Measurements from ENCODE around the gene RAB19. TPM values are rescaled to one million over a fixed set of nuclear protein-coding genes. Genes with fewer than 3 reads are reported as not detected.

The RAB19 gene
- total and polyA plus RNA-seq, 9 of the 15 experiments (the other 6 are each of a cell fraction or from before 2014, with no cell fraction given) = not detected

DNA sequence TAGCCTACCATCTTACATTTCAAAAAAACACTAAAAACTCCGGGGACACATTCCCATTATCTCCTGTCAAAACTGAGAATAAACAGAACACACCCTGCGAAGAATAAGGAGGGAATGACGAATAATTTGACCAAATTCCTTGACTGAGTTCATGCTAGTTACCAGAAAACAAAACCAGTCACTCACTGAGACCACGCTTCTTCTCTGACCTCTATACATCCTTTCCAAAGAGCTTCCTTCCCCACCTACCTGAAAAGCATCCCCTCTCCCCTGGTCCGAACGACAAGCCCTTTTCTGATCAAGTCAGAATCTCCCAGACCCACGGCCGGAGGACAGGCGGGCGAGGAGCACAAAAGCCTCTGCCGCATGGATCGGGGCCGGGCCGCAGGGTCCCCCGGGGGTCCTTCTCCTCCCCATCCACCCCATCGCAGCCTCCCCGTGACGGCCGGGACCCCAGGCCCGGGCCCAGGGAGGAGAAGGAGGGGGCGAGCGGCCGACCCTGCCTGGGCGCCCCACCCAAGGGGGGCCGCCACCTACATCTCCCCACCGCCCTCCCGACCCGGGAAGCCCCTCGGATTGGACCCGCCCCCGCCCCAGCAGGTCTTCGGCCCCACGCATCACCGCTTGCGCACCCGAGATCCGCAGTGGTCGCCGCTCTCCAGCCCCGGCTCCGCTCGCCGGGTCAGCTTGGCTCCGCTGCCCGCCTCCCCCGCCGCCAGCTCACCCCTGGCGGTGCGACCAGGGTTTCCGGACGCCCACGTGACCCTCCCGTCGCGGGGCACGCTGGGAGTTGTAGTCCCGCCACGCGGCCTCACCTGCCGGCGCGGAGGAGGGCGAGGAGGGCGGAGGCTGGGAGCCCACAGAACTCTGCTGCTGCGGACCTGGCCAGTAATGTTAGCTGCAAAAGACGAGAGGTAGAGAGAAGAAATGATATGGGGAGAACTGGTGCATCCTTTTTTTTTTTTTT is 5.8 kb upstream of the RAB19 start, which contains the start of gene SLC37A3 (continued):
- TF ChIP-seq HNRNPL (IDR thresholded peaks at IDR 0.05; ENCODE audit: low read depth, low read length) = peak; percentile 84
- no peak for TF ChIP-seq BRCA1 (IDR thresholded peaks at IDR 0.05)
- TF ChIP-seq BRCA1 (CRISPR knock-in tag; IDR thresholded peaks at IDR 0.05) = no peak
- TF ChIP-seq ELF4 (CRISPR knock-in tag; IDR thresholded peaks at IDR 0.05) = 0 out of 2 replicates have a peak, but pooled peaks have one; percentile 52
- no peak for TF ChIP-seq ZNF354B (CRISPR knock-in tag; IDR thresholded peaks at IDR 0.05)
- peak; percentile 67; the same call in 1 of the 2 replicates for TF ChIP-seq ZNF24 (IDR thresholded peaks at IDR 0.05)
- no peak for TF ChIP-seq SRSF3 (IDR thresholded peaks at IDR 0.05; ENCODE audit: insufficient read depth, low read length)
- TF ChIP-seq KLF10 (CRISPR knock-in tag; IDR thresholded peaks at IDR 0.05) = no peak
- peak; percentile 15; the same call in 1 of the 2 replicates for TF ChIP-seq SIN3B (IDR thresholded peaks at IDR 0.05; ENCODE audit: low read depth)
- 0 out of 4 replicates have a peak, but pooled peaks of 1 of the 2 experiments have one; percentile 47 for TF ChIP-seq CSDE1 (IDR thresholded peaks at IDR 0.05)
- no peak for TF ChIP-seq ZNF217 (CRISPR knock-in tag; IDR thresholded peaks at IDR 0.05)
- peak; percentile 90 for TF ChIP-seq BHLHE40 (IDR thresholded peaks at IDR 0.05; ENCODE audit: low read length)
- peak; percentile 31; the same call in 1 of the 2 replicates for TF ChIP-seq SMARCC2 (IDR thresholded peaks at IDR 0.05; ENCODE audit: low read depth)
- no peak for TF ChIP-seq ZNF764 (CRISPR knock-in tag; IDR thresholded peaks at IDR 0.05; ENCODE audit: low read depth)
- TF ChIP-seq, protein P1, sequence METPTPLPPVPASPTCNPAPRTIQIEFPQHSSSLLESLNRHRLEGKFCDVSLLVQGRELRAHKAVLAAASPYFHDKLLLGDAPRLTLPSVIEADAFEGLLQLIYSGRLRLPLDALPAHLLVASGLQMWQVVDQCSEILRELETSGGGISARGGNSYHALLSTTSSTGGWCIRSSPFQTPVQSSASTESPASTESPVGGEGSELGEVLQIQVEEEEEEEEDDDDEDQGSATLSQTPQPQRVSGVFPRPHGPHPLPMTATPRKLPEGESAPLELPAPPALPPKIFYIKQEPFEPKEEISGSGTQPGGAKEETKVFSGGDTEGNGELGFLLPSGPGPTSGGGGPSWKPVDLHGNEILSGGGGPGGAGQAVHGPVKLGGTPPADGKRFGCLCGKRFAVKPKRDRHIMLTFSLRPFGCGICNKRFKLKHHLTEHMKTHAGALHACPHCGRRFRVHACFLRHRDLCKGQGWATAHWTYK (CRISPR knock-in tag; IDR thresholded peaks at IDR 0.05) = peak; percentile 45; the same call in 1 of the 2 replicates
- no peak for TF ChIP-seq HSF4 (CRISPR knock-in tag; IDR thresholded peaks at IDR 0.05; ENCODE audit: borderline replicate concordance)
- TF ChIP-seq NR1H2 (CRISPR knock-in tag; IDR thresholded peaks at IDR 0.05) = 0 out of 2 replicates have a peak, but pooled peaks have one; percentile 69
- TF ChIP-seq RBM39 (optimal IDR thresholded peaks at IDR 0.05; ENCODE audit: low read depth, low read length) = no peak
- no peak for TF ChIP-seq ERF (CRISPR knock-in tag; IDR thresholded peaks at IDR 0.05)
- TF ChIP-seq ZNF79 (CRISPR knock-in tag; IDR thresholded peaks at IDR 0.05; ENCODE audit: low read depth) = no peak
- TF ChIP-seq, protein P2, sequence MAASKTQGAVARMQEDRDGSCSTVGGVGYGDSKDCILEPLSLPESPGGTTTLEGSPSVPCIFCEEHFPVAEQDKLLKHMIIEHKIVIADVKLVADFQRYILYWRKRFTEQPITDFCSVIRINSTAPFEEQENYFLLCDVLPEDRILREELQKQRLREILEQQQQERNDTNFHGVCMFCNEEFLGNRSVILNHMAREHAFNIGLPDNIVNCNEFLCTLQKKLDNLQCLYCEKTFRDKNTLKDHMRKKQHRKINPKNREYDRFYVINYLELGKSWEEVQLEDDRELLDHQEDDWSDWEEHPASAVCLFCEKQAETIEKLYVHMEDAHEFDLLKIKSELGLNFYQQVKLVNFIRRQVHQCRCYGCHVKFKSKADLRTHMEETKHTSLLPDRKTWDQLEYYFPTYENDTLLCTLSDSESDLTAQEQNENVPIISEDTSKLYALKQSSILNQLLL (CRISPR knock-in tag; IDR thresholded peaks at IDR 0.05; ENCODE audit: borderline replicate concordance) = no peak
- TF ChIP-seq ELF1 (tag; IDR thresholded peaks at IDR 0.05) = peak; percentile 90
- no peak for TF ChIP-seq SNIP1 (IDR thresholded peaks at IDR 0.05; ENCODE audit: low read depth)
- TF ChIP-seq NUFIP1 (IDR thresholded peaks at IDR 0.05; ENCODE audit: partially characterized antibody) = no peak
- TF ChIP-seq NCOR1 (IDR thresholded peaks at IDR 0.05) = no peak; the same call in 1 of the 2 replicates
- no peak for TF ChIP-seq FUS (optimal IDR thresholded peaks at IDR 0.05; ENCODE audit: low read depth, low read length)
- TF ChIP-seq, protein P3, sequence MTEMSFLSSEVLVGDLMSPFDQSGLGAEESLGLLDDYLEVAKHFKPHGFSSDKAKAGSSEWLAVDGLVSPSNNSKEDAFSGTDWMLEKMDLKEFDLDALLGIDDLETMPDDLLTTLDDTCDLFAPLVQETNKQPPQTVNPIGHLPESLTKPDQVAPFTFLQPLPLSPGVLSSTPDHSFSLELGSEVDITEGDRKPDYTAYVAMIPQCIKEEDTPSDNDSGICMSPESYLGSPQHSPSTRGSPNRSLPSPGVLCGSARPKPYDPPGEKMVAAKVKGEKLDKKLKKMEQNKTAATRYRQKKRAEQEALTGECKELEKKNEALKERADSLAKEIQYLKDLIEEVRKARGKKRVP (CRISPR knock-in tag; IDR thresholded peaks at IDR 0.05) = no peak; the same call in 1 of the 2 replicates
